GM18519 (cell line): ENCODE data around the gene MYO5C.
"Not testable (repeated sequence)": the region's sequence is repeated elsewhere in the genome, so short reads cannot be mapped to it uniquely, and the experiment has no call there.

Experiments
- ATAC-seq: cut with Tn5 transposase; IDR thresholded peaks from one replicate; pipeline ENCODE4 v1.9.1; 2021; ENCODE audit warnings: mild to moderate bottlenecking, moderate library complexity; ENCODE audit not compliant: unreplicated experiment, low FRiP score

Gene MYO5C

GRCh38 chr15:52309154-52309548 is 13.5 kb upstream of the MYO5C start:
- ATAC-seq = peak; percentile 81

DNA sequence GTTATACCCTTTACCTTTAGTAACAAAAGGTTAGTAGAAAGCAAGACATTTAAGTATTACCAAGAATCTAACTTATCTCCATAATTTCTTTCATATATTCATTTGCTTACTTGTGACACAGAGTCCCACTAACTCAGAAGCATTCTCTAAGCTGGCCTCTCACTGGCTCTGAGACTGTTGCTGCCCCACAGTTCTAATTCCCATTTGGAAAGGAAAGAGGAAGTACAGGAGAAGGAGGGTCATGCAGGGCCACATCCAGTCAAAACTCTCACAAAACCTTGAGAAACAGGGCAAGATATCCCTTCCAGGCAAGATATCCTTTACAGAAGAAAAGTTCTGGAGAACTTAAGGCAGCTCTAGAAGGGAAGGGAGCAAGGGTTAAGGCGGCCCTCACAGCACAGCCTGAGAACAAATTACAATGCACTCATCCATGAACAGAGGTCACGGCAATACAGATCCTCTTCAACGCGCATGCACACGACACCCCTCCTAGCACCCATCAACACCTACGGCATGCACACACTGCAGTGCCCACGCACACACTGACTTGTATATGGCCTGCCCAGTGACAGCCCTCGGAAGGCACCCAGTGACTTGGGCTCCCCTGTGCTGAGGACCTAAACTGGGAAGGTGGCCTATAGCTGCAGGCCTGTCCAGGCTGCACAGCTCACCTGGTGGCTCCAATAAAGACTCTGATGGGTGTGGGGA is 13.0 kb upstream of the MYO5C start:
- ATAC-seq = peak; percentile 58

DNA sequence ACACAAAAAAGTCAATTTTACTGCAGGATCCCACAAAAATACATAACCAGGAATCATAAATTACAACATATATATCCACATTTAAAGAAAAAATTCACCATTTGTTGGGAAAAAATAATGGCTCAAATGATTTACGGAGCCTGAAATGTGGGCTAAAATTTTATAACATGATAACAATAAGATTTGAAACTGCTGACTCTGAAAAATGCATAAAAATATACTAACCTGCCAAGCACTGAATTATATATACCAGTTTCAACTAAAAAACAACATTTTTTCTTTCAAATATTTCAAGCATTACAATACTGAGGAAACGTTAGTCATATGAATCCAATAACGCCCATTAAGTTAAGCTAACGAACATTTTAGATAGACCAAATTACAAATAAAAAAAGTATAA is 12.2 kb upstream of the MYO5C start:
- ATAC-seq = no peak

GRCh38 chr15:52306270-52306669 is 10.7 kb upstream of the MYO5C start:
- ATAC-seq = no peak

DNA sequence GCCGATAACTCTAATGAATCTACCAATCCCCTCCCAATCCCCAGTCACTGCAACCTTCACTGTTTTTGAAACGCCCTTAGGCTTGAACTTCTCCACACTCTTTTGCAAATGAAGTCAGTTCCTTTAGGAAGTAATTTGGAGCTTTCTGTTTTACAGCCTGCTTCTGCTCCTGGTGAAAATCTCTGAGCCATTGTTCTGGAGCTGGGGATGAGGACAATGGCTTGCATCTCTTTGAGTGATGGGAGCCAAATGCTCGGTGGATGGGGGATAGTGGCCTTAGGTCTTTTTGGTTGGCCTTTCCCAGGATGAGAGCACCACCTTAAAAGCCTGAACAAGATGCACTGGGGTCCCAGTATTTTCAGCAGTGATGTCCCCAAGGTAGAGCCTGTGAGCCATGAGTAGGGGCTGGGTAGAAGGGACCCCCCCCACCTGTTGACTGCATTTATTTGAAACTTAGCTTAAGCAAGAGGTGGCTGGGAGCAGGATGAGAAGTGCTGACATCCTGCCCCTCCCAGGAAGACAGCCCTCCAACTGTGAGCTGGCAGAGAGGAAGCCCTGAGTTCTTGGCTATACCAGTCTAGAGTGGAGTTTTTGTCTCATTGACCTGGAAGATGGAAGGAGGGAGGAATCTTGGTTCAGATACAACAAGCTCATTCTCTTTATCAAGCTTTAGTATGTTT is 7.6 kb upstream of the MYO5C start:
- ATAC-seq = no peak

GRCh38 chr15:52301265-52301847 is 5.8 kb upstream of the MYO5C start:
- no peak for ATAC-seq

GRCh38 chr15:52294881-52295420 is 653 bp downstream of the MYO5C start:
- no peak for ATAC-seq

DNA sequence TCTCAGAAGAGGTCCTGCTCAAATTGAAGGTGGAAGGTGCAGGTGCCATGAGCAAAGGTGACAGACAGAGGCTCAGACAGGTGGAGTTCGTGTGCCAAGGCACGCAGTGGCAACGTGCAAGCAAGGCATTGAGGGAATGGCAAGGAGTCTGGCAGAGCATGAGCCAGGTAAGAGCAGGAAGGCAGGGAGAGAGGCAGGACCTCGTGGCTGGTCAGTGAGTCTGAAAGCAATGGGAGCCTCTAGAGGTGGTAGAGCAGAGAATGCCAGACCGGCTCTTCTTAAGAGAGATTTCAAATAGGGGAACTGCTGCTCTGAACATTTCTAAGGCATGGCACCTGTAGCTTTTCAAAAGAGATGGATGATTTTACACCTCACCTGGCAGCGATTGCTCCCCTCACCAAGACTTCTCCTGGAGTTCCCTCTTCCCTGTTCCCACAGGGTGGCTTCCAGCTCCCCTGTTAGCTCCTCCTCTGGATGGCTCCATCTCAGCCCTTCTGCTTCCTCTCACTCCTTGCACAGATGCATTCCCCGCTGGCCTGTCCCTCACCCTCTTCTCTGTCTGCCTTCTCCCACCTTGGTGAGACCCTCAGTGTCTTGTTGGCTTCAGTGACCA is 2.7 kb downstream of the MYO5C start:
- no peak for ATAC-seq

DNA sequence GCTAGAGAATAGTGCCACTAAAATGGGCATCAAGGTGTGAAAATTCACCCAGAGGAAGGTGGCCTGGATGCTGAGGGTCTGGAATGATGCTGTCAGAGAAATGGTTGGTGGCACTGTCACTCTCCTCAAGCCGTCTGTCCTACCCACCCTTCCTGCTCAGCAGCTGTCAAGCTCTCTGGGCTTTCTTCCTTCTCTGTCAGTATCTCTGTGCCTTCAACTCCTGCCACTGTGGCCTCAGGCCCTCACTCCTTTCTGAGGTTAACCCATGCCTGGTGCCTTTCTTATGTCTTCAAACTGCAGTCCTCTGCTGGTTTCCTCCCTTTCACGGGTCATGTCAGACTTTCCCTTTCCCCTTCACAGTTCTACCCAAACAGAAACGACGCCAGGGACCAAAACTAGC is 4.4 kb downstream of the MYO5C start:
- ATAC-seq = no peak

- ATAC-seq = no peak
Observed at GRCh38 chr15:52290800-52291199, 4.8 kb downstream of the MYO5C start.

DNA sequence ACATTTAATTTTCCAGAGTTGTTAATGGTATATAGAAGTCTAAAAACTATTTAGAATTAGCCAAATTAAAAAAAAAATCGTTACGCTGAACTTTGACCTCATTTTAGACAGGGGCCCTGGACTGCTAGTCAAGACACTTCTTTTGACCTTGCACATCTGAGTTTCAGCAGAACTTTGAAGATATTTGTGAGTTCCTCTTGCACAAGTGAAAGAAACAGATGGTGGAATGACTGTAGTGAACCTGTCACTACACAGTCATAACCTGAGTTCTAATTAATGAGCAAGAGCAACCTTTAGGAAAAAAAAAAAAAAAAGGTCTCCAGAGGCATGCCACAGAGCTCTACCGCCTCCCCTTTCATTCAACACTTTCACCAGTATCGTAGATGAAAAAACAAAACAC is 5.3 kb downstream of the MYO5C start:
- peak; percentile 57 for ATAC-seq

DNA sequence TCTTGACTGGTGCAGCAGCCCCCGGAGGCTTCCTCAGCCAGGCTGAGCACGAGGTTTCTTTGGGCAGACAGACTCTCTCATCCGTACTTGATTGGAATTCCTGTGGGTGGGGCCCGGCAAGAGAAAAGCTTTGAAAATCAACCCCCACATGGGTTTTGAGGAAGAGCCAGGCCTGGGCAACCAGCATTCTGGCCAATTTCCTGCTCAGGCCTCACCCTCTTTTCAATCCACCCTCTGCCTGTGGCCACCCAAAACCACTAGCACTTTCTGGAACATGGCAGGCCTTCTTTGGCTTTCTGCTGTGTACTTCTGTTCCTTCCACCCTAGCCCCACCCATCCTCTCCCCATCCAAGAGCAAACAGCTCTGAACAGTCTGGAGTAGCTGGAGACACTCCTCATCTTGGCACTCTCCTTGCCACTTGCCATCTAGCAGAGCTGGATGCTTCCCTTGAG is 5.9 kb downstream of the MYO5C start:
- ATAC-seq = no peak

DNA sequence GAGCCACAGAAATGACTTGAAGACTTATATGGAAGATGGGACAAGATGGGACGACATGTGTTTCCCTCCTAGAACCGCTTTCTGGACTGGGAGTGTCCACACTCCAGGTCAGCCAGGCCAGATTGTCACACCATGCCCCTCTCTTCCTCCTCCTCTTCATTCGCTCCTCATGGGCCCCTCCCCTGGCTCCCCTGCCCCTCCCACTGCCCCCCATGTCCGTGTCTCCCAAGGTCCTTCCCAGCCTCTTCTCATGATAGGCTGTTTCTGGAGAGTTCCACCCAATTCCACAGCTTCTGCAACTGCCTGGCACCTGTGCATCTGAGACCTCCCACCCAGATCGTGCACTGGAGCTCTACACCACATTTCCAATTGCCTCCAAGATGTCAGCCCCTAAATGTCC is 6.6 kb downstream of the MYO5C start:
- no peak for ATAC-seq

GRCh38 chr15:52288051-52288942 is 7.3 kb downstream of the MYO5C start:
- no peak for ATAC-seq

GRCh38 chr15:52287114-52287513 is 8.5 kb downstream of the MYO5C start:
- no peak for ATAC-seq

DNA sequence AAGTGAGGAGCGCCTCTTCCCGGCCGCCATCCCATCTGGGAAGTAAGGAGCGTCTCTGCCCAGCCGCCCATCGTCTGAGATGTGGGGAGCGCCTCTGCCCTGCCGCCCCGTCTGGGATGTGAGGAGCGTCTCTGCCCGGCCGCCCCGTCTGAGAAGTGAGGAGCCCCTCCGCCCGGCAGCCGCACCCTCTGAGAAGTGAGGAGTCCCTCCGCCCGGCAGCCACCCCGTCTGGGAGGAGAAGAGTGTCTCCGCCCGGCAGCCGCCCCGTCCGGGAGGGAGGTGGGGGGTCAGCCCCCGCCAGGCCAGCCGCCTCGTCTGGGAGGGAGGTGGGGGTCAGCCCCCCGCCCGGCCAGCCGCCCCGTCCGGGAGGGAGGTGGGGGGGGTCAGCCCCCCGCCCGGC is 9.7 kb downstream of the MYO5C start:
- not testable (repeated sequence) for ATAC-seq

DNA sequence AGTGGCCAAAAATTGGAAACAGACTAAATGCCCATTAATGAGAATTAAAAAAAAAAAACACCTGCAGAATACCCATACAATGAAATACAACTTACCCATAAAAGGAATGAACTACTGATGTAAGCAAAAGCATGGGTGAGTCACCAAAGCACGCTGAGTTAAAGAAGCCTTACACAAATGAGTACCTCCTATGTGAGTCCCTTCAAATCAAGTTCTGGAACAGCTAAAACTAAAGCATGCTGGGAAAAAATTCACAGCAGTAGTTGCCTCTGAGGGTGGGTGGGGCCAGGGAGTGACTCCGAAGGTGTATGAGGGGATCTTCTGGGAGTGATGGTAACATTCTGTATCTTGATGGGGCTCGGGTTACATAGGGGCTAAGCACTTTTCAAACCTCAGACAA is 11.4 kb downstream of the MYO5C start:
- ATAC-seq = no peak

- ATAC-seq = no peak
Observed at GRCh38 chr15:52283281-52283680, 12.3 kb downstream of the MYO5C start.

GRCh38 chr15:52282418-52282817 is 13.2 kb downstream of the MYO5C start:
- no peak for ATAC-seq
